ENCODE results near the gene SOX10.

SOX10 gene

DNA sequence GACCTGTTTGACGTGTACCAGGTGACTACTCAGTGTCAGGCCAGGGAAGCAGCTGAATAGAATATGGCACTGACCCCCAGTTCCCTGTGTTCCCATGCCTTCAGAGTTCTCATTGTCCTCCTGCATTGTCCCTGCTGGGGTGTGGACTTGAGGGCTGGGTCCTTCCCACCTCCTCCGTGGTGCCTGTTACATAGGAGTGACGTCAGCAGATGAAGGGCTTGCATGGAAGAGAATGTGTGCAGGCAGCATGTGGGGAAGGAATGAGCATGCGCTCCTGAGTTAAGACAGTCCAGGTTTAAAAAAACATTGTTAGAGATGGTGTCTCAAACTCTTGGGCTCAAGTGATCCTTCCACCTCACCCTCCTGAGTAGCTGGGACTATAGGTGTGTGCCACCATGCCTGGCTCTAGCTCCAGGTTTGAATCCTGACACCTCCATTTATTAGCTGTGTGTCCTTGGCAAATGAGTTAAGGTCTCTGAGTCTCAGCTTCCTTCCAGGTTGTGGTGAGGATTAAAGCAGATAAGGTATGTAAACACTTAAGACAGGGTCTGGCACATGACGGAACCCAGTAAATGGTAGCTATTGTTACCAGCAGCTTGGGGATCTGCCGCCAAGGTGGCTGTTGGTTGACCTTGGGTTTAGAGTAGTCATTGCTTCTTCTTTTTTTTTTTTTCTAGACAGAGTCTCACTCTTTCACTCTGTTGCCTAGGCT lies 7.5 kb upstream of the SOX10 start:
- no peak overlapping the region for H3K4me3 ChIP-seq (ENCODE audit: low read length)
- TF ChIP-seq, protein P1, sequence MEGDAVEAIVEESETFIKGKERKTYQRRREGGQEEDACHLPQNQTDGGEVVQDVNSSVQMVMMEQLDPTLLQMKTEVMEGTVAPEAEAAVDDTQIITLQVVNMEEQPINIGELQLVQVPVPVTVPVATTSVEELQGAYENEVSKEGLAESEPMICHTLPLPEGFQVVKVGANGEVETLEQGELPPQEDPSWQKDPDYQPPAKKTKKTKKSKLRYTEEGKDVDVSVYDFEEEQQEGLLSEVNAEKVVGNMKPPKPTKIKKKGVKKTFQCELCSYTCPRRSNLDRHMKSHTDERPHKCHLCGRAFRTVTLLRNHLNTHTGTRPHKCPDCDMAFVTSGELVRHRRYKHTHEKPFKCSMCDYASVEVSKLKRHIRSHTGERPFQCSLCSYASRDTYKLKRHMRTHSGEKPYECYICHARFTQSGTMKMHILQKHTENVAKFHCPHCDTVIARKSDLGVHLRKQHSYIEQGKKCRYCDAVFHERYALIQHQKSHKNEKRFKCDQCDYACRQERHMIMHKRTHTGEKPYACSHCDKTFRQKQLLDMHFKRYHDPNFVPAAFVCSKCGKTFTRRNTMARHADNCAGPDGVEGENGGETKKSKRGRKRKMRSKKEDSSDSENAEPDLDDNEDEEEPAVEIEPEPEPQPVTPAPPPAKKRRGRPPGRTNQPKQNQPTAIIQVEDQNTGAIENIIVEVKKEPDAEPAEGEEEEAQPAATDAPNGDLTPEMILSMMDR (conservative IDR thresholded peaks at IDR 0.05; ENCODE audit: low read length) = no peak
- DNase-seq (ENCODE audit: low read depth) = no peak

DNA sequence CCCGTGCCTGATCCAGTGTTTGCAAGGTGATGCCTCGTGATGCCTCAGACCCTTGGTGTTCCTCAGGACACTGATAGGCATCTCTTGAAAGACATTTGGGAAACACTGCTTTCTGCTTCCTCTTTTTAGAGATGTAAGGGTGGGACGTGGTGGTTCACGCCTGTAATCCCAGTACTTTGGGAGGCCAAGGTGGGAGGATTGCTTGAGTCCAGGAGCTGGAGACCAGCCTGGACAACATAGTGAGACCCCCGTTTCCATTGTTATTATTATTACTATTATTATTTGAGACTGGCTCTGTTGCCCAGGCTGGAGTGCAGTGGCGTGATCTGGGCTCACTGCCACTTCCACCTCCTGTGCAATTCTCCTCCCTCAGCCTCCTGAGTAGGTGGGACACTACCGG lies 6.5 kb upstream of the SOX10 start:
- TF ChIP-seq, protein P1 (conservative IDR thresholded peaks at IDR 0.05; ENCODE audit: low read length) = no peak
- H3K4me3 ChIP-seq (ENCODE audit: low read length) = no peak overlapping the region
- DNase-seq (ENCODE audit: low read depth) = no peak

DNA sequence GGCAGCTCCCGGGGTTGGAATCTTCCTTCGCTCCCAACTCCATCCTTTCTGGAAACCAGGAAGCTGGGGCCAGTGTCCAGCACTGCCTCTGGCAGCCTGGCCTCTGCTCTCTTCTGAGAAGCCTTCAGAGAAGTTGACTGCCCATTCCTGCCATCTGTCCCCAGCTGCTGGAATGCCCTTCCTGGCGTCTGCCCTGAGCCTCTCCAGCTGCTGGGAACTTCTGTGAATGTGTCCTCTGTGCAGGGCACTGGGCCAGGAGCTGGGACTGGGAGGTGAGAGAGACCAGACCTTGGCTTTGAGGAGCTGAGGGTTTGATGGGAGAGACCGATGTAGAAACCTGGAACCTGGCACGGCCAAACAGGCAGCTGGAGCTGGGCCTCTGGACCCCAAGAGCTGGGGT lies 5.9 kb upstream of the SOX10 start:
- H3K4me3 ChIP-seq (ENCODE audit: low read length) = no peak overlapping the region
- DNase-seq (ENCODE audit: low read depth) = no peak
- TF ChIP-seq, protein P1 (conservative IDR thresholded peaks at IDR 0.05; ENCODE audit: low read length) = no peak

DNA sequence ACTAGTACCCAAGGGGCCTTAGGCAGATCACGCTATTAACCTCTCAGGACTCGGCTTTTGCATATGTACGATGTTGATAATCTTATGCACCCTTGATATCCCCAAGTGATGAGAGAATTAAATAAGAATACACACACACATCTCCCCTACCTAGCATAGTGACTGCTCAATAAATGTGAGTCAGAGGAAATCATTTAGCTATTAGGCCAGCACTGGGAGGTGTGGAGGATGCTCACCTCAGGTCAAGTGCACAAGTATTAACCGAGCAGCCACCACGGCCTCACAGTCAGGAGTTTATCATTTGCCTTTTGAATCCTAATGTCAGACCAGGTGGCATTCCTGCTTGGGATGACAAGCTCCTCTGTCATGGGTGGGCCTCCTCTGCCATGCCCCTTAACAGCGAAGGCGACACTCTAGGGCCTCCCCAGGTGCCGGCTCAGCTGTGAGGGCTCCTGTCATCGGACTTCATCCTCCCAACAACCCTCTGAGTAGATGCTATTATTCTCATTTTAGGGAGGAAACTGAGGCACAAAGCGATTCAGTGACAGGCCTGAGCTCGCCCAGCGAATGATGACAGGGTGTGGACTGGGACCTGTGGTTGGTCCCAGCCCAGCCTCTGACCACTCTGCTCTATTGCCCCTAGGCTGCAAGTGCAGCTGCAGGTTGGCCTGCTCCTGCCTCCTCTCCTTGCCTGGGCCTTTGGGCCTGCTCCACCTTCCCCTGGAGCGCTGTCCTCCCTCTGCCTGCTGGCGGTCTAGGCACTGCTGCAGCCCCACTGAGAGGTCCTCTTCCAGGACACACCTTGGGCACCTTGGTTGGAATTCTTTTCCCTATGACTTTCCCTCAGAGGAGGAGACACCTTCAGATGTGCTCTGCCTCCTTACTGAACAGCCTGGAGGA lies 5.0 kb upstream of the SOX10 start:
- no peak for DNase-seq (ENCODE audit: low read depth)
- H3K4me3 ChIP-seq (ENCODE audit: low read length) = no peak overlapping the region
- TF ChIP-seq, protein P1 (conservative IDR thresholded peaks at IDR 0.05; ENCODE audit: low read length) = no peak

DNA sequence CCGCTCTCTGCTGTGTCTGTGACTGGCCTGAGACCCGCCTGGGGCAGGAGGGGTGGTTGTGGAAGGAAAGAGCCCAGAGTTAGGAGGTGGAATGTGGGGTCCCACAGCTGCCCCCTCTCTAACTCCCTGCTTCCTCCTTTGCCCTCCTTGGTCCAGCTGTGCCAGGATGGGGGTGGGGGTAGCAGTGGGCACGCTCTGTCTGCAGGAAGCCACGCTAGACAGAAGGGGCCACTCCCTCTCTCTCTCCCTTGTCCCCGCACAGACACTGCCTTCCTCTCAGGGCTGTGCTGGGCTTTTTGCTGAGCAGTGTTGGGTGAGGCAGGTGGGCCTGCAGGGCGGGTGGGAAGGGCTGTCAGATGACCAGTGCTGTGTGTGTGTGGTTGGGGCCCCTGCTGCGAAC lies 2.0 kb upstream of the SOX10 start:
- TF ChIP-seq, protein P1 (conservative IDR thresholded peaks at IDR 0.05; ENCODE audit: low read length) = no peak
- no peak for DNase-seq (ENCODE audit: low read depth)
- H3K4me3 ChIP-seq (ENCODE audit: low read length) = no peak overlapping the region

DNA sequence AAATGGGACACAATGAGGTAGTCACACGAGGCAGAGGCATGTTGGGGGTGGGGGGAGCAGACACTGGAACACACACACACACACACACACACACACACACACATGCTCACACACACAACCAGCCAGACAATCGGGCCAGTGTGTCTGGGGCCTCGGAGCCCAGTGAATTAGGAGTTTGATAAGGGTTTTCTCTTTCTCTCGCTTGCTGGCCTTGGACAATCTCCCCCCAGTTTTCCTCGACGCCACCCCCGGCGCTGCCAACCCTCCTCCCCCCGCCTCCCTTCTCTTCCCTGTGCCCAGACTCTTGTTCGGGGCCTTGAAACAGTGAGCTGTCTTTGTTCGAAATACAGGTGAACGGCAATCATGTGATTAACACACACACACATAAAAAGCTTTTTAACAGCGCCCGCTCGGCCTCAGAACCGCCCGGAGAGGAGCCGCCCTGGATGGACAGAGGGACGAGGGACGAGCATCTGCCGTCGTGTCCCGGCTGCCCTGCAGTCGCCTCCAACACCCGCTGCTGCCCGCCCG lies 1.5 kb upstream of the SOX10 start:
- DNase-seq (ENCODE audit: low read depth) = no peak
- no peak overlapping the region for H3K4me3 ChIP-seq (ENCODE audit: low read length)
- TF ChIP-seq, protein P1 (conservative IDR thresholded peaks at IDR 0.05; ENCODE audit: low read length) = no peak

Data from AG10803 (cell line).